H9 (cell line): Measurements from ENCODE around the gene DDO. TPM values are rescaled to one million over a fixed set of nuclear protein-coding genes. Genes with fewer than 3 reads are reported as not detected.

Experiments used
- DNase-seq: peaks from one replicate; pipeline ENCODE4 v3.0.0-alpha.2; 2017
- H2AFZ ChIP-seq: one replicate; pipeline ENCODE4 v1.6.1; 2013; ENCODE audit warnings: mild to moderate bottlenecking, low read length, control low read depth, moderate library complexity
- H2AK5ac ChIP-seq: 2 replicates; pipeline ENCODE4 v1.6.1; 2013; ENCODE audit warnings: low read length, control low read depth, mixed read lengths; ENCODE audit not compliant: insufficient read length
- H2BK120ac ChIP-seq: one replicate; pipeline ENCODE4 v1.6.1; 2013; ENCODE audit warnings: low read depth, mild to moderate bottlenecking, low read length, control low read depth, inconsistent platforms; ENCODE audit not compliant: poor library complexity, severe bottlenecking
- H2BK12ac ChIP-seq: 2 replicates; pipeline ENCODE4 v1.6.1; 2013; ENCODE audit warnings: low read length, control low read depth, mixed read lengths, low read depth; ENCODE audit not compliant: insufficient read length
- H2BK15ac ChIP-seq: 2 replicates; pipeline ENCODE4 v1.6.1; 2013; ENCODE audit warnings: low read depth, low read length, control low read depth
- H2BK20ac ChIP-seq: one replicate; pipeline ENCODE4 v1.6.1; 2013; ENCODE audit warnings: low read depth, mild to moderate bottlenecking, low read length, control low read depth, inconsistent platforms; ENCODE audit not compliant: poor library complexity, severe bottlenecking
- H2BK5ac ChIP-seq: 2 replicates; pipeline ENCODE4 v1.6.1; 2013; ENCODE audit warnings: low read length, control low read depth, mixed read lengths; ENCODE audit not compliant: insufficient read length
- H3K14ac ChIP-seq: 2 replicates; pipeline ENCODE4 v1.6.1; 2013; ENCODE audit warnings: low read length, control low read depth; ENCODE audit not compliant: insufficient read depth
- H3K18ac ChIP-seq: 2 replicates; pipeline ENCODE4 v1.6.1; 2013; ENCODE audit warnings: low read depth, mild to moderate bottlenecking, mixed read lengths, low read length, control low read depth; ENCODE audit not compliant: insufficient read length
- H3K23ac ChIP-seq: 2 replicates; pipeline ENCODE4 v1.6.1; 2013; ENCODE audit warnings: low read length, control low read depth, mixed read lengths, low read depth; ENCODE audit not compliant: insufficient read length
- H3K23me2 ChIP-seq: 2 replicates; pipeline ENCODE4 v1.6.1; 2013; ENCODE audit warnings: low read depth, mild to moderate bottlenecking, mixed read lengths, low read length, control low read depth; ENCODE audit not compliant: insufficient read length, poor library complexity, severe bottlenecking
- H3K27ac ChIP-seq: 2 replicates; pipeline ENCODE4 v1.5.1; 2013; ENCODE audit warnings: low read length, control low read depth, mixed read lengths, low read depth; ENCODE audit not compliant: insufficient read length
- H3K27me3 ChIP-seq: 2 replicates; pipeline ENCODE4 v1.6.1; 2013; ENCODE audit warnings: low read length, control low read depth, inconsistent platforms; ENCODE audit not compliant: insufficient read depth
- H3K4ac ChIP-seq: 2 replicates; pipeline ENCODE4 v1.6.1; 2013; ENCODE audit warnings: low read depth, mild to moderate bottlenecking, control low read depth, inconsistent platforms, low read length, moderate library complexity
- H3K4me1 ChIP-seq: 2 replicates; pipeline ENCODE4 v1.6.1; 2013; ENCODE audit warnings: low read length, control low read depth, inconsistent platforms; ENCODE audit not compliant: insufficient read depth
- H3K4me2 ChIP-seq: 2 replicates; pipeline ENCODE4 v1.6.1; 2013; ENCODE audit warnings: low read length, control low read depth, mixed read lengths; ENCODE audit not compliant: insufficient read length, insufficient read depth
- H3K56ac ChIP-seq: 2 replicates; pipeline ENCODE4 v1.6.1; 2013; ENCODE audit warnings: low read depth, mild to moderate bottlenecking, mixed read lengths, low read length, control low read depth; ENCODE audit not compliant: insufficient read length
- H3K79me1 ChIP-seq: 2 replicates; pipeline ENCODE4 v1.6.1; 2013; ENCODE audit warnings: low read depth, mild to moderate bottlenecking, moderate library complexity, low read length, control low read depth, inconsistent platforms; ENCODE audit not compliant: insufficient read depth, poor library complexity, severe bottlenecking
- H3K79me2 ChIP-seq: 2 replicates; pipeline ENCODE4 v1.6.1; 2013; ENCODE audit warnings: low read length, control low read depth, inconsistent platforms; ENCODE audit not compliant: insufficient read depth
- H3K9ac ChIP-seq: 2 replicates; pipeline ENCODE4 v1.6.1; 2013; ENCODE audit warnings: low read length, control low read depth, mixed read lengths; ENCODE audit not compliant: insufficient read length; ENCODE audit errors: extremely low read depth
- H3K9me3 ChIP-seq: one replicate; pipeline ENCODE4 v1.6.1; 2013; ENCODE audit warnings: low read depth, low read length, inconsistent platforms; ENCODE audit not compliant: control insufficient read depth
- H3T11ph ChIP-seq: one replicate; pipeline ENCODE4 v1.6.1; 2013; ENCODE audit warnings: mild to moderate bottlenecking, low read length, control low read depth, inconsistent platforms
- H4K20me1 ChIP-seq: one replicate; pipeline ENCODE4 v1.6.1; 2013; ENCODE audit not compliant: control insufficient read depth, insufficient read length, insufficient read depth
- H4K5ac ChIP-seq: 2 replicates; pipeline ENCODE4 v1.6.1; 2013; ENCODE audit warnings: low read depth, mild to moderate bottlenecking, mixed read lengths, low read length, control low read depth; ENCODE audit not compliant: insufficient read length
- H4K8ac ChIP-seq: replicated peaks from 2 replicates; pipeline ENCODE4 v1.6.1; 2013; ENCODE audit warnings: low read length, control low read depth, mixed read lengths, low read depth; ENCODE audit not compliant: insufficient read length
- H4K91ac ChIP-seq: 2 replicates; pipeline ENCODE4 v1.6.1; 2013; ENCODE audit warnings: low read depth, mild to moderate bottlenecking, moderate library complexity, mixed read lengths, low read length, control low read depth; ENCODE audit not compliant: insufficient read length
- H3K27ac Mint-ChIP-seq, 3 experiments: 2 replicates in 2 of 3; 3 replicates in 1 of 3; pipeline ENCODE4 v1.8.0; 2020 to 2021; ENCODE audit warnings: mixed read lengths in 3 of 3, mild to moderate bottlenecking in 1 of 3, moderate library complexity in 1 of 3
- H3K27me3 Mint-ChIP-seq: 2 replicates; pipeline ENCODE4 v1.8.0; 2021; ENCODE audit warnings: low read depth, mild to moderate bottlenecking, moderate library complexity, mixed read lengths
- H3K36me3 Mint-ChIP-seq, 3 experiments: 2 replicates in 2 of 3; 3 replicates in 1 of 3; pipeline ENCODE4 v1.8.0; 2020 to 2021; ENCODE audit warnings: low read depth in 3 of 3, mixed read lengths in 3 of 3; ENCODE audit not compliant: insufficient read depth in 1 of 3
- H3K4me1 Mint-ChIP-seq, 2 experiments: 2 replicates each; pipeline ENCODE4 v1.8.0; 2020; ENCODE audit warnings: mixed read lengths in 2 of 2
- H3K4me3 Mint-ChIP-seq, 2 experiments: 2 replicates in 1 of 2; 3 replicates in 1 of 2; pipeline ENCODE4 v1.8.0; 2020 to 2021; ENCODE audit warnings: mild to moderate bottlenecking in 2 of 2, mixed read lengths in 2 of 2, moderate library complexity in 1 of 2
- H3K9me3 Mint-ChIP-seq, 2 experiments: 2 replicates in 1 of 2; 3 replicates in 1 of 2; pipeline ENCODE4 v1.8.0; 2020; ENCODE audit warnings: mild to moderate bottlenecking in 2 of 2, mixed read lengths in 2 of 2, moderate library complexity in 1 of 2
- WGBS: extraction: QIAGEN DNeasy Blood & Tissue Kit; methylation state at CpG from one replicate; pipeline ENCODE4 v1.1.7; 2013; ENCODE audit warnings: missing lambda C conversion rate, low lambda C conversion rate, mixed read lengths; ENCODE audit not compliant: insufficient read length; ENCODE audit errors: extremely low coverage; 5-methylcytosine and 5-hydroxymethylcytosine counted together
- total RNA-seq: library from RNA; stranded (reverse); gene quantifications from 2 replicates; pipeline ENCODE4 v1.2.1, GENCODE V29; 2021
- TF ChIP-seq, protein P1 (sequence below): fragments of 200-600 bp; sonication (generic); conservative IDR thresholded peaks from 3 replicates; pipeline ENCODE4 v1.8.0; 2021; ENCODE audit warnings: antibody characterized with exemption, mild to moderate bottlenecking

DDO gene
- total RNA-seq, 1 experiment from 2014 or later, result not detected

DNA sequence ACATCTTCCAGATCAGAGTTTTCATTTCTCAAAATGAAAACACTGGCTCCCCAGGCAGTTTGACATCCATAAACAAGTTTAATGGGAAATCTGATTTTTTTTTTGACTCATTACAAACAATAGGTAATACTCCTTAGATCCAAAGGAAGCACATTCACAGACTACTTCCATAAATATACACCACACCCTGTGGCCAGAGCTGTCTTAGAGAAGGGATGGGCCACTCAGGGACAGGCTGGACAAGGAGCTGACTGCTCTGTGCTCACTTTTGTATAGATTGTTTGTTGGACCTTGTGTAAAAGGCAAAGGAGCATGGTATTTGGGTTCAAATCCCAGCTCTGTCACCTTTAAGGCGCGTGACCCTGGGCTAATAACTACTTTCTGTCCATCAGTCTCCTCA, 12.8 kb upstream of the DDO start:
- no peaks in the 10 kb centered on the region; the same call in 1 of the 2 replicates for H3K4me1 ChIP-seq

More for the DNA sequence above, 12.8 kb upstream of the DDO start:
- Mint-ChIP-seq H3K27ac (no peak overlapping the region), H3K4me3 (no peak overlapping the region), H3K36me3 (no peaks in the 10 kb centered on the region), H3K9me3 (no peaks in the 10 kb centered on the region), H3K27me3 (peaks cover 5% of the 10 kb centered on the region), H3K4me1 (peaks cover 12 to 17% of the 10 kb centered on the region in 2 experiments)
- no peak for DNase-seq
- no peak overlapping the region for H2AFZ ChIP-seq
- H2BK15ac ChIP-seq, result no peak overlapping the region
- no peak overlapping the region for H3K9ac ChIP-seq
- no CpG with 5 or more reads among the region's 2 CpGs for WGBS
- no peaks in the 10 kb centered on the region for H3K23me2 ChIP-seq
- H3K9me3 ChIP-seq, result no peaks in the 10 kb centered on the region
- no peak overlapping the region for H4K8ac ChIP-seq
- no peak overlapping the region for H3K18ac ChIP-seq
- H3K23ac ChIP-seq, result no peak overlapping the region
- no peak overlapping the region for H3K56ac ChIP-seq
- no peak overlapping the region for H2BK5ac ChIP-seq
- no peaks in the 10 kb centered on the region for H3K27me3 ChIP-seq
- H4K20me1 ChIP-seq, result no peaks in the 10 kb centered on the region
- no peak overlapping the region for H4K91ac ChIP-seq
- TF ChIP-seq, protein P1, sequence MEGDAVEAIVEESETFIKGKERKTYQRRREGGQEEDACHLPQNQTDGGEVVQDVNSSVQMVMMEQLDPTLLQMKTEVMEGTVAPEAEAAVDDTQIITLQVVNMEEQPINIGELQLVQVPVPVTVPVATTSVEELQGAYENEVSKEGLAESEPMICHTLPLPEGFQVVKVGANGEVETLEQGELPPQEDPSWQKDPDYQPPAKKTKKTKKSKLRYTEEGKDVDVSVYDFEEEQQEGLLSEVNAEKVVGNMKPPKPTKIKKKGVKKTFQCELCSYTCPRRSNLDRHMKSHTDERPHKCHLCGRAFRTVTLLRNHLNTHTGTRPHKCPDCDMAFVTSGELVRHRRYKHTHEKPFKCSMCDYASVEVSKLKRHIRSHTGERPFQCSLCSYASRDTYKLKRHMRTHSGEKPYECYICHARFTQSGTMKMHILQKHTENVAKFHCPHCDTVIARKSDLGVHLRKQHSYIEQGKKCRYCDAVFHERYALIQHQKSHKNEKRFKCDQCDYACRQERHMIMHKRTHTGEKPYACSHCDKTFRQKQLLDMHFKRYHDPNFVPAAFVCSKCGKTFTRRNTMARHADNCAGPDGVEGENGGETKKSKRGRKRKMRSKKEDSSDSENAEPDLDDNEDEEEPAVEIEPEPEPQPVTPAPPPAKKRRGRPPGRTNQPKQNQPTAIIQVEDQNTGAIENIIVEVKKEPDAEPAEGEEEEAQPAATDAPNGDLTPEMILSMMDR, result no peak
- no peak overlapping the region for H2BK20ac ChIP-seq
- no peak overlapping the region for H3K4ac ChIP-seq
- no peak overlapping the region for H2BK120ac ChIP-seq
- no peaks in the 10 kb centered on the region for H3K79me2 ChIP-seq
- H3K27ac ChIP-seq, result no peak overlapping the region
- H3K79me1 ChIP-seq, result no peaks in the 10 kb centered on the region
- no peak overlapping the region for H3T11ph ChIP-seq
- H2BK12ac ChIP-seq, result no peak overlapping the region
- no peak overlapping the region for H3K4me2 ChIP-seq
- H3K14ac ChIP-seq, result no peak overlapping the region
- no peak overlapping the region for H4K5ac ChIP-seq
- no peak overlapping the region for H2AK5ac ChIP-seq
